PFSK-1 (cell line): ENCODE data around the gene SYNJ2.

Experiments used
- FOXP2 ChIP-seq: optimal IDR thresholded peaks from 2 replicates; pipeline ENCODE3; 2011; ENCODE audit warnings: borderline replicate concordance, control low read depth, inconsistent platforms; ENCODE audit not compliant: insufficient read depth; ENCODE audit errors: extremely low read length, extremely low read depth
- POLR2AphosphoS5 ChIP-seq: IDR thresholded peaks from 2 replicates; pipeline ENCODE4 v1.6.1; 2012; ENCODE audit warnings: low read depth, mild to moderate bottlenecking, control low read depth, low read length, moderate library complexity
- REST ChIP-seq, 2 experiments: IDR thresholded peaks; 2 replicates each; pipeline versions ENCODE4 v1.6.1 to v1.8.0; 2011 to 2012; ENCODE audit warnings: low read depth in 2 of 2, low read length in 2 of 2, control low read depth in 1 of 2, inconsistent platforms in 1 of 2, mild to moderate bottlenecking in 1 of 2, moderate library complexity in 1 of 2; ENCODE audit not compliant: insufficient read depth in 1 of 2
- SIN3A ChIP-seq: IDR thresholded peaks from 2 replicates; pipeline ENCODE4 v1.6.1; 2012; ENCODE audit warnings: mild to moderate bottlenecking, low read length, moderate library complexity, borderline replicate concordance; ENCODE audit not compliant: insufficient read depth
- TAF1 ChIP-seq: IDR thresholded peaks from 2 replicates; pipeline ENCODE4 v1.6.1; 2012; ENCODE audit warnings: low read length, control low read depth, borderline replicate concordance; ENCODE audit not compliant: insufficient read depth

Gene SYNJ2

GRCh38 chr6:157981132-157981394 is 600 bp upstream of the SYNJ2 start:
- TF ChIP-seq SIN3A, result no peak
- no peak for TF ChIP-seq POLR2AphosphoS5
- TF ChIP-seq FOXP2, result no peak

GRCh38 chr6:157982102-157982562 is 469 bp downstream of the SYNJ2 start:
- TF ChIP-seq POLR2AphosphoS5 (no peak), TAF1 (no peak)

- no peak for TF ChIP-seq POLR2AphosphoS5
- TF ChIP-seq SIN3A, result 0 out of 2 replicates have a peak, but pooled peaks have one; percentile 60
These were observed 1.1 kb downstream of the SYNJ2 start for GRCh38 chr6:157982563-157983405.

- TF ChIP-seq TAF1, result no peak; the same call in 1 of the 2 replicates
- no peak for TF ChIP-seq FOXP2
- no peak for TF ChIP-seq REST (IDR thresholded peaks at IDR 0.05; ENCODE audit: insufficient read depth in 1 of 2, low read depth in 2 of 2, low read length in 2 of 2)
- no peak for TF ChIP-seq POLR2AphosphoS5
- no peak for TF ChIP-seq SIN3A
These were observed 1.9 kb downstream of the SYNJ2 start for GRCh38 chr6:157983406-157984119.

GRCh38 chr6:157984128-157984527 is 2.5 kb downstream of the SYNJ2 start:
- TF ChIP-seq TAF1 (no peak), POLR2AphosphoS5 (no peak), REST (IDR thresholded peaks at IDR 0.05; ENCODE audit: insufficient read depth in 1 of 2, low read depth in 2 of 2, low read length in 2 of 2) (no peak)

- TF ChIP-seq TAF1 (no peak), FOXP2 (no peak), REST (IDR thresholded peaks at IDR 0.05; ENCODE audit: insufficient read depth in 1 of 2, low read depth in 2 of 2, low read length in 2 of 2) (no peak), SIN3A (no peak), POLR2AphosphoS5 (no peak)
These were observed 3.1 kb downstream of the SYNJ2 start for GRCh38 chr6:157984686-157985225.
